Measurements from ENCODE around the gene XKR3. TPM values are rescaled to one million over a fixed set of nuclear protein-coding genes. Genes with fewer than 3 reads are reported as not detected.

XKR3 gene
- total RNA-seq, 1 donor from 2014 or later, result 0.30 TPM

- Histone ChIP-seq H3K4me1 (peaks cover 4% of the 10 kb centered on the region), H3K27ac (no peak overlapping the region), H3K9me3 (no peaks in the 10 kb centered on the region), H3K4me3 (no peak overlapping the region), H3K36me3 (no peaks in the 10 kb centered on the region), H3K27me3 (ENCODE audit: low read depth) (no peaks in the 10 kb centered on the region)
- intact Hi-C loops (cut with DNase I), result no loop called here
- DNase-seq (no peak), ATAC-seq (no peak)
- TF ChIP-seq, protein P1, sequence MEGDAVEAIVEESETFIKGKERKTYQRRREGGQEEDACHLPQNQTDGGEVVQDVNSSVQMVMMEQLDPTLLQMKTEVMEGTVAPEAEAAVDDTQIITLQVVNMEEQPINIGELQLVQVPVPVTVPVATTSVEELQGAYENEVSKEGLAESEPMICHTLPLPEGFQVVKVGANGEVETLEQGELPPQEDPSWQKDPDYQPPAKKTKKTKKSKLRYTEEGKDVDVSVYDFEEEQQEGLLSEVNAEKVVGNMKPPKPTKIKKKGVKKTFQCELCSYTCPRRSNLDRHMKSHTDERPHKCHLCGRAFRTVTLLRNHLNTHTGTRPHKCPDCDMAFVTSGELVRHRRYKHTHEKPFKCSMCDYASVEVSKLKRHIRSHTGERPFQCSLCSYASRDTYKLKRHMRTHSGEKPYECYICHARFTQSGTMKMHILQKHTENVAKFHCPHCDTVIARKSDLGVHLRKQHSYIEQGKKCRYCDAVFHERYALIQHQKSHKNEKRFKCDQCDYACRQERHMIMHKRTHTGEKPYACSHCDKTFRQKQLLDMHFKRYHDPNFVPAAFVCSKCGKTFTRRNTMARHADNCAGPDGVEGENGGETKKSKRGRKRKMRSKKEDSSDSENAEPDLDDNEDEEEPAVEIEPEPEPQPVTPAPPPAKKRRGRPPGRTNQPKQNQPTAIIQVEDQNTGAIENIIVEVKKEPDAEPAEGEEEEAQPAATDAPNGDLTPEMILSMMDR (IDR thresholded peaks at IDR 0.05), result no peak
Observed at GRCh38 chr22:16829985-16830384, 4.8 kb upstream of the XKR3 start.

GRCh38 chr22:16828876-16829275, 3.7 kb upstream of the XKR3 start:
- Histone ChIP-seq H3K4me3 (no peak overlapping the region), H3K27me3 (ENCODE audit: low read depth) (no peaks in the 10 kb centered on the region), H3K9me3 (no peaks in the 10 kb centered on the region), H3K36me3 (no peaks in the 10 kb centered on the region), H3K4me1 (peaks cover 4% of the 10 kb centered on the region), H3K27ac (no peak overlapping the region)
- TF ChIP-seq, protein P1 (IDR thresholded peaks at IDR 0.05), result no peak
- ATAC-seq (no peak), DNase-seq (no peak)
- intact Hi-C loops (cut with DNase I), result no loop called here

GRCh38 chr22:16827506-16827905, 2.3 kb upstream of the XKR3 start:
- ATAC-seq (no peak), DNase-seq (no peak)
- Histone ChIP-seq H3K9me3 (no peaks in the 10 kb centered on the region), H3K4me1 (peaks cover 4% of the 10 kb centered on the region), H3K36me3 (no peaks in the 10 kb centered on the region), H3K27me3 (ENCODE audit: low read depth) (no peaks in the 10 kb centered on the region), H3K27ac (no peak overlapping the region), H3K4me3 (no peak overlapping the region)
- TF ChIP-seq, protein P1 (IDR thresholded peaks at IDR 0.05), result no peak
- intact Hi-C loops (cut with DNase I), result no loop called here

DNA sequence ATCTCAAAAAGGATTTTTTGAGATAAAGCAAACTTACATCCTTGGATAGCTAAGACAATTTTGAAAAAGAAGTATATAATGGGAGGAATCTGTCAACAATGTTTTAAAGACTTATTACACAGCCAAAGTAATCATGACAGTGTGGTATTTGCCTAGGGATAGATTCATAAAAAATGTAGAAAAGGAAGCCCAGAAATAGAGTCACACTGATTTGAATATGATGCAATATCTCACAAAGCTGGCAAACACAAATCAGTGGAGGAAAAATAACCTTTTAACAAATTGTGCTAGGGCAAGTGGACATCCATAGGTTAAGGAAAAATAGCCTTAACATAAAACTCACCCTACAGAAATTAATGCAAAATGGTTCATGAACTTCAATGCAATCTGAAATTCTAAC, 6.0 kb downstream of the XKR3 start:
- TF ChIP-seq, protein P1 (IDR thresholded peaks at IDR 0.05), result no peak
- H3K9me3 ChIP-seq, result peaks cover 8% of the 10 kb centered on the region
- H3K27me3 ChIP-seq (ENCODE audit: low read depth), result no peaks in the 10 kb centered on the region
- no peak overlapping the region for H3K27ac ChIP-seq
- no peaks in the 10 kb centered on the region for H3K36me3 ChIP-seq
- ATAC-seq (no peak), DNase-seq (no peak)
- no peak overlapping the region for H3K4me3 ChIP-seq
- intact Hi-C loops (cut with DNase I), result no loop called here
- H3K4me1 ChIP-seq, result no peaks in the 10 kb centered on the region

GRCh38 chr22:16818538-16818937, 6.7 kb downstream of the XKR3 start:
- no peak overlapping the region for H3K27ac ChIP-seq
- TF ChIP-seq, protein P1 (IDR thresholded peaks at IDR 0.05), result no peak
- no peaks in the 10 kb centered on the region for H3K36me3 ChIP-seq
- ATAC-seq (no peak), DNase-seq (no peak)
- intact Hi-C loops (cut with DNase I), result no loop called here
- H3K27me3 ChIP-seq (ENCODE audit: low read depth), result no peaks in the 10 kb centered on the region
- H3K9me3 ChIP-seq, result peaks cover 8% of the 10 kb centered on the region
- H3K4me3 ChIP-seq, result no peak overlapping the region
- H3K4me1 ChIP-seq, result no peaks in the 10 kb centered on the region

DNA sequence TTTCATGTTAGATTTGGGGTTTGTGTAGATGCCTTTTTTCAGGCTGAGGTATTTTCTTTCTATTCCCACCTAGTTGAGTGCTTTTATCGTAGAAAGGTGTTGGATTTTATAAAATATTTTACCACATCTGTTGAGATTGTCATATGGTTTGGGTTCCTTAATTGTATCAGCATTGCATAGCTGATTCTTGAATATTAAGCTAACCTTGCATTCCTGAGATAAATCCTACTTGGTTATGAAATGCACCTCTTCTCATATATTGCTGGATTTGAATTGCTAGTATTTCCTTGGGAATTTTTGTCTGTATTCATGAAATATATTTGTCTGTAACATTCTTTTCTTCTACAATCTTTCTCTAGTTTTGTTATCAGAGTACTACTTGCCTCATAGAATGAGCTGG, 10.1 kb downstream of the XKR3 start:
- no peak for ATAC-seq
- Histone ChIP-seq H3K9me3 (peaks cover 8% of the 10 kb centered on the region), H3K4me3 (no peak overlapping the region), H3K4me1 (no peaks in the 10 kb centered on the region), H3K27ac (no peak overlapping the region), H3K36me3 (no peaks in the 10 kb centered on the region), H3K27me3 (ENCODE audit: low read depth) (no peaks in the 10 kb centered on the region)
- intact Hi-C loops (cut with DNase I), result no loop called here
- TF ChIP-seq, protein P1 (IDR thresholded peaks at IDR 0.05), result no peak
- no peak for DNase-seq
